OCI-LY3 (cell line): Measurements from ENCODE around the gene IGFL3.

Experiments used
- CTCF ChIP-seq: fragments of 200-600, 300-600 bp; sonication (generic); IDR thresholded peaks from 2 replicates; pipeline ENCODE4 v1.5.1; 2014; ENCODE audit warnings: antibody characterized with exemption, low read length, low read depth
- EZH2phosphoT487 ChIP-seq: fragments of 200-600 bp; shearing (Covaris generic); IDR thresholded peaks from 2 replicates; pipeline ENCODE4 v1.6.1; 2018; ENCODE audit warnings: antibody characterized with exemption, mixed run types, low read depth

DNA sequence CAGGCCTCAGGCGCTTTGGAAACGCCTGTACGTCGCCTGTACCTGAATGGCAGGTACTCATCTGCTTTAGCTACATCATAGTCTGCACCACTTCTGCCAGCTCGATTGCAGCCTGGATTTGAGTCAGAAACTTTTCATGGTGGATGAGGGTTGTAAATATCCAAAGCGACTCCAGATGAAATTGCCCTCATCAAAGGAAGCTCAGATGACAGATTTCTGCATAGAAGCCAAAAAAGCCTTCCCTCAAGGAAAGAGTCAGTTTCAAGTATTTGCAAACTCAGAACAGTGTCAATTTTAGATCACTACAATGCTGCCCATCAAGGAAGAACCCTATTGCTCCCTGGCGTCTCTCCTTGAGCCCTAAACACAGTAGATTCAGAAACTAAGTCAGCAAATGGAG, 44.9 kb downstream of the IGFL3 start:
- TF ChIP-seq CTCF (no peak), EZH2phosphoT487 (no peak)
